HG03175 (cell line): ENCODE data around the gene PLEKHO2.

Source experiments
- ATAC-seq: cut with Tn5 transposase; IDR thresholded peaks from one replicate; pipeline ENCODE4 v1.9.1; 2021; ENCODE audit warnings: mild to moderate bottlenecking, moderate library complexity; ENCODE audit not compliant: unreplicated experiment

PLEKHO2 gene

GRCh38 chr15:64891561-64891960 is 49.8 kb downstream of the PLEKHO2 start:
- no peak for ATAC-seq

- no peak for ATAC-seq
Observed at GRCh38 chr15:64892847-64893403, 51.2 kb downstream of the PLEKHO2 start.

GRCh38 chr15:64893481-64894394 is 52.0 kb downstream of the PLEKHO2 start:
- peak; percentile 62 for ATAC-seq

GRCh38 chr15:64894395-64895056 is 52.8 kb downstream of the PLEKHO2 start:
- peak; percentile 34 for ATAC-seq

GRCh38 chr15:64895285-64896065 is 53.8 kb downstream of the PLEKHO2 start:
- ATAC-seq: peak; percentile 24

- no peak for ATAC-seq
Observed at GRCh38 chr15:64896371-64897069, 54.8 kb downstream of the PLEKHO2 start.

- ATAC-seq: no peak
Observed at GRCh38 chr15:64897345-64897985, 55.8 kb downstream of the PLEKHO2 start.

- no peak for ATAC-seq
Observed at GRCh38 chr15:64898406-64898805, 56.7 kb downstream of the PLEKHO2 start.

GRCh38 chr15:64901141-64901540 is 59.4 kb downstream of the PLEKHO2 start:
- no peak for ATAC-seq

- no peak for ATAC-seq
Observed at GRCh38 chr15:64901914-64902313, 60.2 kb downstream of the PLEKHO2 start.

- no peak for ATAC-seq
Observed at GRCh38 chr15:64902863-64903262, 61.1 kb downstream of the PLEKHO2 start.

- no peak for ATAC-seq
Observed at GRCh38 chr15:64903326-64903950, 61.7 kb downstream of the PLEKHO2 start.

GRCh38 chr15:64904189-64904588 is 62.5 kb downstream of the PLEKHO2 start:
- ATAC-seq: no peak

GRCh38 chr15:64905119-64905831 is 63.6 kb downstream of the PLEKHO2 start:
- ATAC-seq: no peak

GRCh38 chr15:64905941-64906340 is 64.2 kb downstream of the PLEKHO2 start:
- no peak for ATAC-seq

- no peak for ATAC-seq
Observed at GRCh38 chr15:64906402-64906801, 64.7 kb downstream of the PLEKHO2 start.

GRCh38 chr15:64907991-64908390 is 66.3 kb downstream of the PLEKHO2 start:
- ATAC-seq: no peak

- no peak for ATAC-seq
Observed at GRCh38 chr15:64909546-64909945, 67.8 kb downstream of the PLEKHO2 start.
